Endothelial cell of umbilical vein (primary cell): ENCODE data around the gene TTC29. TPM values are rescaled to one million over a fixed set of nuclear protein-coding genes. Genes with fewer than 3 reads are reported as not detected.

ENCODE experiments used
- BruUV-seq: library from RNA; stranded (reverse); fragments of 400-500 nt; replicated peaks from 2 replicates; lab custom pipeline; 2021; lab: Mats Ljungman, UMichigan
- CTCF ChIA-PET: fragments of 300-600, 350-600 bp; sonication (Branson Sonifier 250); formaldehyde crosslinking; loops from one replicate; lab custom pipeline; 2021; ENCODE audit warnings: antibody characterized with exemption, inconsistent platforms; lab: Charles Lee
- POLR2A ChIA-PET: fragments of 300-600, 350-600 bp; sonication (Branson Sonifier 250); formaldehyde crosslinking; loops from one replicate; lab custom pipeline; 2021; ENCODE audit warnings: antibody characterized with exemption, inconsistent platforms; lab: Charles Lee
- DNase-seq: peaks from one replicate; pipeline ENCODE4 v3.0.0-alpha.2; 2011; ENCODE audit warnings: low read depth, low spot score
- FAIRE-seq: peaks from 2 replicates; lab custom pipeline; 2011; peaks lifted over from hg19 to GRCh38; lab: Jason Lieb, UNC
- H2AFZ ChIP-seq: 2 replicates; pipeline ENCODE4 v1.6.0; 2012; ENCODE audit warnings: low read depth, low read length, control low read depth, inconsistent platforms
- H3K27ac ChIP-seq: 2 replicates; pipeline ENCODE4 v1.5.1; 2011; ENCODE audit warnings: low read depth, mild to moderate bottlenecking, control low read depth, low read length, moderate library complexity; ENCODE audit not compliant: insufficient read depth
- H3K27me3 ChIP-seq, 2 experiments: 2 replicates each; pipeline versions ENCODE4 v1.6.0 to v1.6.1; 2011; ENCODE audit warnings: low read length in 2 of 2, mixed read lengths in 1 of 2; ENCODE audit not compliant: control insufficient read depth in 2 of 2, insufficient read depth in 2 of 2
- H3K36me3 ChIP-seq, 2 experiments: 2 replicates in 1 of 2; 3 replicates in 1 of 2; pipeline ENCODE4 v1.5.1; 2011; ENCODE audit warnings: low read length in 2 of 2, mild to moderate bottlenecking in 1 of 2, moderate library complexity in 1 of 2; ENCODE audit not compliant: control insufficient read depth in 2 of 2, insufficient read depth in 2 of 2; ENCODE audit errors: extremely low read depth in 1 of 2
- H3K4me1 ChIP-seq: 3 replicates; pipeline ENCODE4 v1.5.1; 2011; ENCODE audit warnings: mild to moderate bottlenecking, low read length; ENCODE audit not compliant: control insufficient read depth, insufficient read depth; ENCODE audit errors: extremely low read depth
- H3K4me2 ChIP-seq: 2 replicates; pipeline ENCODE4 v1.6.1; 2011; ENCODE audit warnings: low read length, control low read depth, mixed read lengths; ENCODE audit not compliant: insufficient read depth
- H3K4me3 ChIP-seq, 3 experiments: fragments of 200-600 bp in 1 of 3; sonication (generic), shearing (Covaris generic) in 1 of 3; replicated peaks in 1 of 3; 2 replicates each; pipeline ENCODE4 v1.5.1; 2011 to 2016; ENCODE audit warnings: control low read depth in 3 of 3, low read length in 3 of 3, mild to moderate bottlenecking in 2 of 3, inconsistent platforms in 1 of 3, low read depth in 1 of 3, moderate library complexity in 1 of 3; ENCODE audit not compliant: insufficient read depth in 1 of 3
- H3K79me2 ChIP-seq: 2 replicates; pipeline ENCODE4 v1.6.0; 2012; ENCODE audit warnings: low read length, inconsistent platforms; ENCODE audit not compliant: control insufficient read depth, insufficient read depth
- H3K9ac ChIP-seq: replicated peaks from 2 replicates; pipeline ENCODE3; 2011; ENCODE audit warnings: low read length, control low read depth; ENCODE audit not compliant: insufficient read depth; ENCODE audit errors: extremely low read depth
- H3K9me1 ChIP-seq: replicated peaks from 3 replicates; pipeline ENCODE4 v1.6.0; 2011; ENCODE audit warnings: mild to moderate bottlenecking, low read length; ENCODE audit not compliant: control insufficient read depth, insufficient read depth; ENCODE audit errors: extremely low read depth
- H3K9me3 ChIP-seq: replicated peaks from 2 replicates; pipeline ENCODE4 v1.5.1; 2012; ENCODE audit warnings: low read length, inconsistent platforms; ENCODE audit not compliant: control insufficient read depth, insufficient read depth
- H4K20me1 ChIP-seq: replicated peaks from 2 replicates; pipeline ENCODE3; 2011; ENCODE audit warnings: mild to moderate bottlenecking, low read length; ENCODE audit not compliant: control insufficient read depth, insufficient read depth; ENCODE audit errors: extremely low read depth
- EZH2 ChIP-seq: IDR thresholded peaks from 2 replicates; pipeline ENCODE4 v1.6.1; 2012; ENCODE audit warnings: borderline replicate concordance, low read depth, mild to moderate bottlenecking, moderate library complexity, low read length, inconsistent platforms; ENCODE audit not compliant: severe bottlenecking
- FOS ChIP-seq: IDR thresholded peaks from 2 replicates; pipeline ENCODE4 v1.6.1; 2011; ENCODE audit warnings: mild to moderate bottlenecking, low read length, moderate library complexity, borderline replicate concordance; ENCODE audit not compliant: insufficient read depth
- GATA2 ChIP-seq: IDR thresholded peaks from 2 replicates; pipeline ENCODE4 v1.7.0; 2011; ENCODE audit warnings: low read depth, mild to moderate bottlenecking, moderate library complexity, mixed read lengths, low read length; ENCODE audit not compliant: insufficient read length, insufficient read depth
- JUN ChIP-seq: IDR thresholded peaks from 2 replicates; pipeline ENCODE4 v1.6.1; 2011; ENCODE audit warnings: borderline replicate concordance, low read depth; ENCODE audit not compliant: insufficient read length, insufficient read depth
- MYC ChIP-seq: IDR thresholded peaks from one replicate; pipeline ENCODE4 v1.6.1; 2011; ENCODE audit warnings: mild to moderate bottlenecking, low read depth, low read length
- POLR2A ChIP-seq: IDR thresholded peaks from 2 replicates; pipeline ENCODE4 v1.6.1; 2012; ENCODE audit warnings: low read depth, mild to moderate bottlenecking, control low read depth, low read length
- POLR2AphosphoS5 ChIP-seq: IDR thresholded peaks from 2 replicates; pipeline ENCODE4 v1.6.1; 2012; ENCODE audit warnings: low read depth, mild to moderate bottlenecking, control low read depth, low read length, moderate library complexity; ENCODE audit not compliant: insufficient read depth
- dilution Hi-C: fragments of 300-500 bp; cut with MboI; formaldehyde crosslinking; loops from one replicate; pipeline ENCODE4 v1.15.0; 2019; ENCODE audit warnings: low sequenced_read_pairs; ENCODE audit not compliant: extremely low pct_ligation_motif_present
- intact Hi-C: fragments of 100-400 bp; cut with micrococcal nuclease; formaldehyde crosslinking; loops from one replicate; pipeline ENCODE4 v1.10.0; 2022
- polyA plus RNA-seq, 4 experiments: library from polyadenylated mRNA; depleted of rRNA in 3 of 4; stranded (reverse) in 3 of 4; unstranded in 1 of 4; fragments of >200 nt; gene quantifications; 2 replicates each; pipeline versions ENCODE4 v1.2.1 to v1.2.3, GENCODE V29; 2011 to 2012; ENCODE audit warnings: missing spikeins in 1 of 4
- total RNA-seq: library from RNA; stranded (reverse); gene quantifications from 2 replicates; pipeline ENCODE4 v1.2.3, GENCODE V29; 2021
- TF ChIP-seq, protein P1 (sequence below): IDR thresholded peaks from 2 replicates; pipeline ENCODE4 v1.6.1; 2011; ENCODE audit not compliant: insufficient read depth, insufficient read length
- TF ChIP-seq, protein P2 (sequence below), 2 donors: IDR thresholded peaks; 1 replicate in 1 of 2; 2 replicates in 1 of 2; pipeline ENCODE4 v1.5.1; 2011; ENCODE audit warnings: low read length in 2 of 2, mild to moderate bottlenecking in 2 of 2, moderate library complexity in 2 of 2, control low read depth in 1 of 2, inconsistent platforms in 1 of 2, low read depth in 1 of 2; ENCODE audit not compliant: insufficient read depth in 1 of 2; ENCODE audit errors: extremely low read depth in 1 of 2

The TTC29 gene
- total and polyA plus RNA-seq, 2 donors (not counting 3 experiments of a cell fraction or from before 2014, with no cell fraction given) = not detected

DNA sequence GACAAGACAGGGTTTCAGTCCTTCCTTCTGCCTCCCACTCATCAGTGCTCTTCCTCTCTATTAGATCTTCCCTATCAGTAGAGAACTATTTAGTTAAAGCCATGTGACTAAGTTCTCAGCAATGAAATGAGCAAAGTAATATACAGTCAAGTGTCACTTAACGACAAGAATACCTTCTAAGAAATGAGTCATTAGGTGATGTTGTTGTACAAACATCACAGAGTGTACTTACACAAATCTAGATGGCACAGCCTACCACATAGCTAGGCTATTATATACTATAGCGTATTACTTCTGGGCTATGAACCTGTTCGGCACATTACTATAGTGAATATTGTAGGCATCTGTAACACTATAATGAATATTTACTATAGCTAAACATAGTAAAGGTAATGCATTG, 235.7 kb downstream of the TTC29 start:
- no peaks in the 10 kb centered on the region for H3K36me3 ChIP-seq
- H4K20me1 ChIP-seq = no peaks in the 10 kb centered on the region
- H3K9me3 ChIP-seq = no peaks in the 10 kb centered on the region
- peaks cover 0 to 2% of the 10 kb centered on the region in 2 experiments for H3K27me3 ChIP-seq
- dilution Hi-C loops = no loop called here
- no peaks in the 10 kb centered on the region for H3K9me1 ChIP-seq
- no TSS peak for BruUV-seq
- CTCF ChIA-PET = no interaction called here
- H3K4me3 ChIP-seq = no peak overlapping the region
- POLR2A ChIA-PET = no interaction called here
- intact Hi-C loops = loop anchor here (10.0 kb wide), 1 partner anchor 365 kb away; no protein-coding TSS in a partner anchor
- H3K27ac ChIP-seq = no peak overlapping the region
- no peak overlapping the region for H2AFZ ChIP-seq
- H3K79me2 ChIP-seq = no peaks in the 10 kb centered on the region
- DNase-seq (no peak), FAIRE-seq (no peak)
- no peak overlapping the region for H3K4me2 ChIP-seq
- H3K9ac ChIP-seq = no peak overlapping the region
- no peaks in the 10 kb centered on the region for H3K4me1 ChIP-seq
- TF ChIP-seq JUN (no peak), POLR2AphosphoS5 (no peak)

DNA sequence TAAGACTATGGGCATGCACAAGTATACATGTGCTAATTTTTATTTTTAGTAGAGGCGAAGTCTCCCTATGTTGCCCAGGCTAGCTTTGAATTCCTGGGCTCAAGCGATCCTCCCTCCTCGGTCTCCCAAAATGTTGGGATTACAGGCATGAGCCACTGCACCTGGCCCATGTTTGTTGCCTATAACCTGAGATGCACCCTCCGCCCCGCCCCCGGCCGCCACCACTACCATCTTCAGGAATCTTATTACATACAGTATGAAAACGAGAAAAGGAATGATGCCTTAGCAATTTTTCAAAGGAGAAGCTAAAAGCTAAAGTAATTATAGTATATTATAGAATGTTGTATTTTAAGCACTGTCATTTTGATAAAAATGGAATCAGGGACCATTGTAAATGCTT, 245.8 kb downstream of the TTC29 start:
- ChIA-PET CTCF (interaction anchor here (1.0 to 1.2 kb wide), 2 partner anchors 19 to 357 kb away, joined by 3 read pairs; no protein-coding TSS in a partner anchor), POLR2A (no interaction called here)
- TF ChIP-seq JUN (no peak), MYC (no peak), FOS (no peak), GATA2 (no peak), POLR2A (no peak), POLR2AphosphoS5 (no peak), EZH2 (no peak)
- TF ChIP-seq, protein P1, sequence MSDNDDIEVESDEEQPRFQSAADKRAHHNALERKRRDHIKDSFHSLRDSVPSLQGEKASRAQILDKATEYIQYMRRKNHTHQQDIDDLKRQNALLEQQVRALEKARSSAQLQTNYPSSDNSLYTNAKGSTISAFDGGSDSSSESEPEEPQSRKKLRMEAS = no peak
- TF ChIP-seq, protein P2, sequence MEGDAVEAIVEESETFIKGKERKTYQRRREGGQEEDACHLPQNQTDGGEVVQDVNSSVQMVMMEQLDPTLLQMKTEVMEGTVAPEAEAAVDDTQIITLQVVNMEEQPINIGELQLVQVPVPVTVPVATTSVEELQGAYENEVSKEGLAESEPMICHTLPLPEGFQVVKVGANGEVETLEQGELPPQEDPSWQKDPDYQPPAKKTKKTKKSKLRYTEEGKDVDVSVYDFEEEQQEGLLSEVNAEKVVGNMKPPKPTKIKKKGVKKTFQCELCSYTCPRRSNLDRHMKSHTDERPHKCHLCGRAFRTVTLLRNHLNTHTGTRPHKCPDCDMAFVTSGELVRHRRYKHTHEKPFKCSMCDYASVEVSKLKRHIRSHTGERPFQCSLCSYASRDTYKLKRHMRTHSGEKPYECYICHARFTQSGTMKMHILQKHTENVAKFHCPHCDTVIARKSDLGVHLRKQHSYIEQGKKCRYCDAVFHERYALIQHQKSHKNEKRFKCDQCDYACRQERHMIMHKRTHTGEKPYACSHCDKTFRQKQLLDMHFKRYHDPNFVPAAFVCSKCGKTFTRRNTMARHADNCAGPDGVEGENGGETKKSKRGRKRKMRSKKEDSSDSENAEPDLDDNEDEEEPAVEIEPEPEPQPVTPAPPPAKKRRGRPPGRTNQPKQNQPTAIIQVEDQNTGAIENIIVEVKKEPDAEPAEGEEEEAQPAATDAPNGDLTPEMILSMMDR (IDR thresholded peaks at IDR 0.05; ENCODE audit: extremely low read depth in 1 of 2, insufficient read depth in 1 of 2, low read depth in 1 of 2, low read length in 2 of 2) = no peak
- DNase-seq (no peak), FAIRE-seq (no peak)
- no TSS peak for BruUV-seq
- Histone ChIP-seq H3K36me3 (no peaks in the 10 kb centered on the region), H3K4me3 (no peak overlapping the region), H2AFZ (no peak overlapping the region), H4K20me1 (no peaks in the 10 kb centered on the region), H3K27ac (no peak overlapping the region), H3K9ac (no peak overlapping the region), H3K79me2 (no peaks in the 10 kb centered on the region), H3K9me3 (no peaks in the 10 kb centered on the region), H3K4me1 (no peaks in the 10 kb centered on the region), H3K9me1 (no peaks in the 10 kb centered on the region), H3K4me2 (no peak overlapping the region), H3K27me3 (peaks cover 0 to 2% of the 10 kb centered on the region in 2 experiments)
- intact Hi-C loops = no loop called here
- dilution Hi-C loops = no loop called here
